22Rv1 (cell line): ENCODE results near the gene SCCPDH.

Source experiments
- H3K27ac ChIP-seq: fragments of 450-650 bp; 2 replicates; pipeline ENCODE4 v1.5.1; 2017
- CTCF ChIP-seq: fragments of 450-650 bp; IDR thresholded peaks from 2 replicates; pipeline ENCODE4 v1.5.1; 2017; ENCODE audit warnings: mild to moderate bottlenecking
- ZFX ChIP-seq: fragments of 450-650 bp; IDR thresholded peaks from 2 replicates; pipeline ENCODE4 v1.6.1; 2017; ENCODE audit warnings: antibody characterized with exemption, borderline replicate concordance

The SCCPDH gene

GRCh38 chr1:246724016-246724730, at the start of gene SCCPDH:
Gene SCCPDH, plus strand, starts transcription at chr1:246724409. Its CDS starts 14 bp downstream, at chr1:246724423.
- peak within 1 kb of the TSS; percentile 73 for H3K27ac ChIP-seq
- TF ChIP-seq CTCF = peak; percentile 9; the same call in 1 of the 2 replicates
- TF ChIP-seq ZFX = no peak

- no peak overlapping the region for H3K27ac ChIP-seq
- TF ChIP-seq ZFX (no peak), CTCF (no peak)
These were observed 46.4 kb upstream of the SCCPDH start for GRCh38 chr1:246677842-246678241.

- no peak overlapping the region for H3K27ac ChIP-seq
- TF ChIP-seq ZFX (no peak), CTCF (no peak)
These were observed 45.1 kb upstream of the SCCPDH start for GRCh38 chr1:246678816-246679793.

- TF ChIP-seq CTCF (no peak), ZFX (no peak)
- no peak overlapping the region for H3K27ac ChIP-seq
These were observed 44.4 kb upstream of the SCCPDH start for GRCh38 chr1:246679794-246680177.

- H3K27ac ChIP-seq = no peak overlapping the region
- TF ChIP-seq CTCF = no peak
- no peak for TF ChIP-seq ZFX
These were observed 44.0 kb upstream of the SCCPDH start for GRCh38 chr1:246680190-246680589.

GRCh38 chr1:246680696-246681130, 43.5 kb upstream of the SCCPDH start:
- H3K27ac ChIP-seq = no peak overlapping the region
- TF ChIP-seq CTCF = no peak
- no peak for TF ChIP-seq ZFX
